GM23248 (cell line): ENCODE results near the gene LY86.

Experiments used
- EZH2 ChIP-seq: fragments of 200-600 bp; sonication (generic); IDR thresholded peaks from 2 replicates; pipeline ENCODE4 v1.6.1; 2018; ENCODE audit warnings: antibody characterized with exemption, mild to moderate bottlenecking; ENCODE audit not compliant: insufficient read depth, poor library complexity, severe bottlenecking
- EZH2phosphoT487 ChIP-seq: fragments of 200-600 bp; sonication (generic); IDR thresholded peaks from 2 replicates; pipeline ENCODE4 v1.6.1; 2018; ENCODE audit warnings: antibody characterized with exemption, moderate library complexity, mild to moderate bottlenecking, low read depth; ENCODE audit not compliant: insufficient read depth

- TF ChIP-seq EZH2, result no peak
- TF ChIP-seq EZH2phosphoT487, result no peak
Observed at GRCh38 chr6:6587696-6588063, 840 bp upstream of the LY86 start.
